MM.1S (cell line): Measurements from ENCODE around the gene ZSCAN25.
"Not testable (repeated sequence)": the region's sequence is repeated elsewhere in the genome, so short reads cannot be mapped to it uniquely, and the experiment has no call there.

ENCODE experiments used
- DNase-seq: peaks from one replicate; pipeline ENCODE4 v3.0.0-alpha.2; 2015
- H2AFZ ChIP-seq: fragments of 300-600 bp; sonication (generic); 2 replicates; pipeline ENCODE4 v1.6.0; 2016; ENCODE audit warnings: antibody characterized with exemption, low read length
- H3F3A ChIP-seq: fragments of 300-600 bp; sonication (generic); 2 replicates; pipeline ENCODE4 v1.6.1; 2016; ENCODE audit warnings: mild to moderate bottlenecking, antibody characterized with exemption, low read length, moderate library complexity, mixed read lengths; ENCODE audit not compliant: insufficient read depth
- H3K27ac ChIP-seq: fragments of 300-600 bp; sonication (generic); 2 replicates; pipeline ENCODE4 v1.5.1; 2016; ENCODE audit warnings: mild to moderate bottlenecking, low read length
- H3K27me3 ChIP-seq: fragments of 300-600 bp; sonication (generic); replicated peaks from 2 replicates; pipeline ENCODE4 v1.6.0; 2016; ENCODE audit warnings: low read length; ENCODE audit not compliant: insufficient read depth
- H3K36me3 ChIP-seq: fragments of 300-600 bp; sonication (generic); replicated peaks from 2 replicates; pipeline ENCODE4 v1.6.1; 2016; ENCODE audit warnings: mild to moderate bottlenecking, low read length, mixed read lengths; ENCODE audit not compliant: insufficient read depth
- H3K4me1 ChIP-seq: fragments of 300-600 bp; sonication (generic); 2 replicates; pipeline ENCODE4 v1.6.1; 2016; ENCODE audit warnings: low read length, mixed read lengths
- H3K4me2 ChIP-seq: fragments of 300-600 bp; sonication (generic); 2 replicates; pipeline ENCODE4 v1.6.0; 2016; ENCODE audit warnings: low read depth, low read length
- H3K4me3 ChIP-seq: fragments of 300-600 bp; sonication (generic); 2 replicates; pipeline ENCODE4 v1.5.1; 2016; ENCODE audit warnings: low read length, mixed read lengths
- H3K79me2 ChIP-seq: fragments of 300-600 bp; sonication (generic); 2 replicates; pipeline ENCODE4 v1.6.1; 2016; ENCODE audit warnings: mixed run types, low read length, mixed read lengths
- H3K9ac ChIP-seq: fragments of 300-600 bp; sonication (generic); 2 replicates; pipeline ENCODE4 v1.6.1; 2016; ENCODE audit warnings: low read length, mixed read lengths
- H3K9me2 ChIP-seq: fragments of 300-600 bp; sonication (generic); replicated peaks from 2 replicates; pipeline ENCODE4 v1.6.1; 2016; ENCODE audit warnings: mild to moderate bottlenecking, low read length, mixed read lengths; ENCODE audit not compliant: insufficient read depth
- H3K9me3 ChIP-seq: fragments of 300-600 bp; sonication (generic); replicated peaks from 2 replicates; pipeline ENCODE4 v1.6.1; 2016; ENCODE audit warnings: mild to moderate bottlenecking, low read length, mixed read lengths; ENCODE audit not compliant: insufficient read depth
- H4K20me1 ChIP-seq: fragments of 300-600 bp; sonication (generic); 2 replicates; pipeline ENCODE4 v1.6.1; 2016; ENCODE audit warnings: mild to moderate bottlenecking, low read length, moderate library complexity, mixed read lengths; ENCODE audit not compliant: insufficient read depth
- CTCF ChIP-seq: fragments of 300-600 bp; sonication (generic); IDR thresholded peaks from 2 replicates; pipeline ENCODE4 v1.5.1; 2016; ENCODE audit warnings: antibody characterized with exemption, low read length, mixed read lengths
- EZH2 ChIP-seq: fragments of 300-600 bp; sonication (generic); optimal IDR thresholded peaks from 2 replicates; pipeline ENCODE3; 2017; ENCODE audit warnings: low read depth, mild to moderate bottlenecking, antibody characterized with exemption, low read length, mixed read lengths
- EZH2phosphoT487 ChIP-seq: fragments of 300-600 bp; sonication (generic); IDR thresholded peaks from 2 replicates; pipeline ENCODE4 v1.6.1; 2018; ENCODE audit warnings: antibody characterized with exemption, low read length

ZSCAN25 gene

GRCh38 chr7:99653754-99654153 is 37.0 kb downstream of the ZSCAN25 start:
- no peaks in the 10 kb centered on the region for H3K9me3 ChIP-seq
- no peak overlapping the region for H3K4me3 ChIP-seq
- H3K9ac ChIP-seq, result no peak overlapping the region
- H2AFZ ChIP-seq, result no peak overlapping the region
- H3K27ac ChIP-seq, result no peak overlapping the region
- no peaks in the 10 kb centered on the region for H3K36me3 ChIP-seq
- no peaks in the 10 kb centered on the region for H3K27me3 ChIP-seq
- no peaks in the 10 kb centered on the region for H3K4me1 ChIP-seq
- no peak for TF ChIP-seq EZH2phosphoT487
- TF ChIP-seq CTCF, result no peak
- TF ChIP-seq EZH2, result no peak
- no peak overlapping the region for H3K4me2 ChIP-seq
- no peaks in the 10 kb centered on the region for H3K79me2 ChIP-seq
- H4K20me1 ChIP-seq, result no peaks in the 10 kb centered on the region
- no peaks in the 10 kb centered on the region for H3F3A ChIP-seq
- DNase-seq, result no peak
- H3K9me2 ChIP-seq, result no peaks in the 10 kb centered on the region

GRCh38 chr7:99654626-99655025 is 37.9 kb downstream of the ZSCAN25 start:
- not testable (repeated sequence) for H3K4me2 ChIP-seq, H3K9me3 ChIP-seq, H3K9me2 ChIP-seq, H3K9ac ChIP-seq, H3K36me3 ChIP-seq, H3K4me1 ChIP-seq, H3K27ac ChIP-seq, H3K79me2 ChIP-seq, H4K20me1 ChIP-seq, DNase-seq, H3K27me3 ChIP-seq, H3F3A ChIP-seq, H2AFZ ChIP-seq, H3K4me3 ChIP-seq

- H3K9me3 ChIP-seq, DNase-seq, H3F3A ChIP-seq, H3K36me3 ChIP-seq, H3K79me2 ChIP-seq, H3K9ac ChIP-seq, H3K4me3 ChIP-seq, H2AFZ ChIP-seq, H3K9me2 ChIP-seq, H3K4me1 ChIP-seq, H3K27me3 ChIP-seq, H3K27ac ChIP-seq, H4K20me1 ChIP-seq, H3K4me2 ChIP-seq: not testable (repeated sequence)
Observed at GRCh38 chr7:99657879-99658278, 41.1 kb downstream of the ZSCAN25 start.

- DNase-seq, result no peak
- no peaks in the 10 kb centered on the region for H3K27me3 ChIP-seq
- H3K79me2 ChIP-seq, result no peaks in the 10 kb centered on the region
- no peak overlapping the region for H3K27ac ChIP-seq
- no peaks in the 10 kb centered on the region for H3K36me3 ChIP-seq
- no peaks in the 10 kb centered on the region for H3K9me2 ChIP-seq
- H3K9ac ChIP-seq, result no peak overlapping the region
- H3K4me1 ChIP-seq, result no peaks in the 10 kb centered on the region
- H3K4me2 ChIP-seq, result no peak overlapping the region
- H3F3A ChIP-seq, result no peaks in the 10 kb centered on the region
- no peaks in the 10 kb centered on the region for H3K9me3 ChIP-seq
- no peak for TF ChIP-seq EZH2phosphoT487
- no peak for TF ChIP-seq EZH2
- no peak for TF ChIP-seq CTCF
- no peak overlapping the region for H3K4me3 ChIP-seq
- H4K20me1 ChIP-seq, result no peaks in the 10 kb centered on the region
- H2AFZ ChIP-seq, result no peak overlapping the region
Observed at GRCh38 chr7:99665312-99666012, 48.7 kb downstream of the ZSCAN25 start.
